Heart left ventricle (tissue), 16 donors: Measurements from ENCODE around the gene SHPK. TPM values are rescaled to one million over a fixed set of nuclear protein-coding genes. Genes with fewer than 3 reads are reported as not detected.

Experiments used
- ATAC-seq, 4 donors: fragments of 200-7000 bp; cut with Tn5 transposase; one replicate each; pipeline ENCODE4 v1.9.1; 2020 to 2022; ENCODE audit warnings: moderate library complexity in 4 of 4, mild to moderate bottlenecking in 3 of 4, moderate number of reproducible peaks in 1 of 4
- DNase-seq, 5 donors: peaks; one replicate each; pipeline ENCODE4 v3.0.0-alpha.2; 2020
- H3K27ac ChIP-seq, 12 donors: fragments of 200-600 bp; sonication (generic) in 4 of 12; one replicate each; pipeline versions ENCODE4 v1.5.0 to v1.8.0; 2016 to 2022; ENCODE audit warnings: mild to moderate bottlenecking in 2 of 12
- H3K27me3 ChIP-seq, 9 donors: fragments of 200-600 bp; sonication (generic) in 2 of 9; one replicate each; pipeline versions ENCODE4 v1.5.1 to v1.8.0; 2016 to 2022; ENCODE audit warnings: mild to moderate bottlenecking in 3 of 9
- H3K36me3 ChIP-seq, 9 donors: fragments of 200-600 bp; sonication (generic) in 2 of 9; one replicate each; pipeline versions ENCODE4 v1.5.0 to v1.8.0; 2018 to 2022; ENCODE audit warnings: mild to moderate bottlenecking in 2 of 9
- H3K4me1 ChIP-seq, 12 donors: fragments of 200-600 bp; sonication (generic) in 4 of 12; one replicate each; pipeline versions ENCODE4 v1.5.0 to v1.8.0; 2016 to 2022; ENCODE audit warnings: mild to moderate bottlenecking in 3 of 12
- H3K4me3 ChIP-seq, 12 donors: fragments of 200-600 bp; sonication (generic) in 4 of 12; one replicate each; pipeline versions ENCODE4 v1.5.0 to v1.8.0; 2017 to 2022; ENCODE audit warnings: mild to moderate bottlenecking in 9 of 12, moderate library complexity in 4 of 12
- H3K9me3 ChIP-seq, 12 donors: fragments of 200-600 bp; sonication (generic) in 4 of 12; one replicate each; pipeline versions ENCODE4 v1.5.0 to v1.8.0; 2016 to 2022; ENCODE audit warnings: mild to moderate bottlenecking in 1 of 12
- POLR2A ChIP-seq, 2 donors: fragments of 450-650 bp; IDR thresholded peaks; one replicate each; pipeline ENCODE4 v1.6.1; 2017; ENCODE audit warnings: antibody characterized with exemption in 2 of 2, mild to moderate bottlenecking in 2 of 2, moderate library complexity in 2 of 2
- WGBS, 4 donors: extraction: QIAGEN DNeasy Blood & Tissue Kit in 2 of 4; methylation state at CpG; one replicate each; pipeline versions ENCODE4 v1.1.5 to v1.1.7; 2013 to 2018; 5-methylcytosine and 5-hydroxymethylcytosine counted together
- intact Hi-C, 10 donors: fragments of 100-400 bp; cut with DNase I; formaldehyde crosslinking; loops; one replicate each; pipeline versions ENCODE4 v1.11.1 to v1.14.2; 2022
- polyA plus RNA-seq, 2 donors: library from polyadenylated mRNA; stranded (reverse); fragments of 200-250 nt; gene quantifications; one replicate each; pipeline ENCODE4 v1.2.3, GENCODE V29; 2013
- total RNA-seq, 9 donors: library from RNA; depleted of rRNA in 2 of 9; stranded (reverse); fragments of >200 nt in 2 of 9; fragmentation: NEBNext Ultra II Directional in 3 of 9; extraction: Animal tissue kit (Norgen Biotek cat#: 25700) in 3 of 9; gene quantifications; one replicate each; pipeline versions ENCODE4 v1.1.0 to v1.2.4, GENCODE V29; 2016 to 2023
- TF ChIP-seq, protein P1 (sequence below), 12 donors: fragments of 200-600 bp; sonication (generic) in 4 of 12; IDR thresholded peaks; one replicate each; pipeline versions ENCODE4 v1.5.0 to v1.8.0; 2018 to 2022; ENCODE audit warnings: antibody characterized with exemption in 12 of 12, mild to moderate bottlenecking in 5 of 12
- donor health status: ischemic (EF 13 %, LVEDD 7.1; RV severe dilation, severe dysfunction).
- donor health status: healthy with polysubstance abuse.
- donor health status: DM: no; HTN: yes; CAD: no.
- donor health status: DM: no; HTN: no; CAD: no.
- donor health status: ischemic (EF 25% LVEDD 6.9; RV normal size, moderate dysfunction).
- donor health status: ischemic (EF 25% LVEDD 5.7; RV mildly dilated, moderate dysfunction).
- donor health status: healthy.
- donor health status: DM: yes; HTN: yes; CAD: no.
- donor health status: ischemic (EF 35%, LVEDD 5.7; RV mildly dilated, moderate dysfunction).
- donor health status: nonischemic (EF 11% LVEDD 7.7; RV severe dilation, severe dysfunction).
- donor health status: DM: yes; HTN: yes; CAD: no.
- donor health status: PGD.
- donor health status: ischemic (EF 29% LVEDD 5.4; RV normal size, mild dysfunction).
- donor health status: nonischemic (EF 23%, LVEDD 6.1; RV moderate dilation, normal function).

The SHPK gene
- total and polyA plus RNA-seq, 11 donors = 2.5 to 7.3 (median 3.6) TPM

DNA sequence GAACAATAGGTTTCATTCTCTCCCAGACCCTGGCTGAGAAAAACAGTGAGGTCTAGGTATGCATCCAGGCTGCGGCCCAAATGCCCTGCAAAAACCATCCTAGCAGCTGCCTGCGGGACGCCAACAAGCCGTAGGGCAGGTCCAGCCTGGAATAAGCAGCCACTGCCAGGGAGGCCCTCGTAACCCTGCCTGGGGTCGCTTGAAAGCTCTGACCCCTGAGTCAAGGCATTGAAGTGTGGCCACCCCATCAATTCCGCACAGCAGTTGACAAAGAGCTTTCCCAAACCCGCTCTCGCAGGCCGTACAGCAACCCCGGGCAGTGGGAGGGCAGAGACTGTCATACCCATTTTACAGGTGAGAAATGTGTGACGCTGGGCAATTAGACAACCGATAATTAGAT is 38.0 kb downstream of the SHPK start:
- ATAC-seq (no peak), DNase-seq (no peak)
- 87 to 90% (median 89%) methylated on average over 13 of the region's 13 CpGs for WGBS, 4 donors
- peaks cover 0 to 16% (median 5%) of the 10 kb centered on the region in 9 donors for H3K36me3 ChIP-seq
- TF ChIP-seq POLR2A (IDR thresholded peaks at IDR 0.05) = no peak
- TF ChIP-seq, protein P1, sequence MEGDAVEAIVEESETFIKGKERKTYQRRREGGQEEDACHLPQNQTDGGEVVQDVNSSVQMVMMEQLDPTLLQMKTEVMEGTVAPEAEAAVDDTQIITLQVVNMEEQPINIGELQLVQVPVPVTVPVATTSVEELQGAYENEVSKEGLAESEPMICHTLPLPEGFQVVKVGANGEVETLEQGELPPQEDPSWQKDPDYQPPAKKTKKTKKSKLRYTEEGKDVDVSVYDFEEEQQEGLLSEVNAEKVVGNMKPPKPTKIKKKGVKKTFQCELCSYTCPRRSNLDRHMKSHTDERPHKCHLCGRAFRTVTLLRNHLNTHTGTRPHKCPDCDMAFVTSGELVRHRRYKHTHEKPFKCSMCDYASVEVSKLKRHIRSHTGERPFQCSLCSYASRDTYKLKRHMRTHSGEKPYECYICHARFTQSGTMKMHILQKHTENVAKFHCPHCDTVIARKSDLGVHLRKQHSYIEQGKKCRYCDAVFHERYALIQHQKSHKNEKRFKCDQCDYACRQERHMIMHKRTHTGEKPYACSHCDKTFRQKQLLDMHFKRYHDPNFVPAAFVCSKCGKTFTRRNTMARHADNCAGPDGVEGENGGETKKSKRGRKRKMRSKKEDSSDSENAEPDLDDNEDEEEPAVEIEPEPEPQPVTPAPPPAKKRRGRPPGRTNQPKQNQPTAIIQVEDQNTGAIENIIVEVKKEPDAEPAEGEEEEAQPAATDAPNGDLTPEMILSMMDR (IDR thresholded peaks at IDR 0.05) = no peak
- H3K9me3 ChIP-seq = no peaks in the 10 kb centered on the region
- H3K4me1 ChIP-seq = peaks cover 0 to 20% (median 6%) of the 10 kb centered on the region in 12 donors
- H3K27ac ChIP-seq = no peak overlapping the region
- no peak overlapping the region for H3K4me3 ChIP-seq
- no peaks in the 10 kb centered on the region for H3K27me3 ChIP-seq
- intact Hi-C loops = no loop called here

DNA sequence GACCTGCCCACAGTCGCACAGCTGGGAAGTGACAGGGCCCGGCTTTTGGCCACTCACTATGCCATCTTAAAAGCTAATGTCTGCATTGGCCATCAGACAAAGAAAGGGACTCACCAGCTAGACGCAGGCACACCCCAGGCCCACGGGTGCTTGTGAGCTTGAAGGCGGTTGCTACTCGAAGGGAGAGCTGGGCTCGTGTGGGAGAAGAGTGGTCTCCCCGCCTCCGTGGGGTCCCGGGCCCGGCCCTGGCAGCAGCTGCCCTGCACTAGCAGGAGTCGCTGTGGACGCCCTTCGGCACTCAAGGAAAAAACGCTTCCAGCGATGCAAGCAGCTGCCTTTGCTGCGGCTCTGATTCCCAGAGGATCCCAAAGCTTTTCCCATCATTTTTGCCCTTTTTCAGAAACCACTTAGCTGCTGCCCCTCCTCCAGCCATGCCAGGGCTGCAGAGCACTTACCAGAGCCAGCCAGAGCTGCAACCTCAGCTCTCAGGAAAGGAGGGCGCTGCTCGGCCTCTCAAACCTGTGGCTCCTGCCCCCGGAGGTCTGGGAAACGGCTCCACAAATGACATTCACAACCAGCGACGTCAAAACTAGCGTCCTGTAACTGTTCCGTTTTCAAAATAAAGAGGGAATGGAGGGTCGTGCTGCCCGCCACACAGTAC is 39.1 kb downstream of the SHPK start:
- TF ChIP-seq POLR2A (IDR thresholded peaks at IDR 0.05) = no peak
- TF ChIP-seq, protein P1 (IDR thresholded peaks at IDR 0.05) = no peak
- no peaks in the 10 kb centered on the region for H3K9me3 ChIP-seq
- WGBS, 4 donors = 91 to 92% (median 91%) methylated on average over 24 to 27 of the region's 27 CpGs
- H3K27ac ChIP-seq = no peak overlapping the region
- H3K4me3 ChIP-seq = no peak overlapping the region
- H3K27me3 ChIP-seq = no peaks in the 10 kb centered on the region
- intact Hi-C loops = no loop called here
- H3K36me3 ChIP-seq = peaks cover 0 to 11% (median 6%) of the 10 kb centered on the region in 9 donors
- ATAC-seq = no peak
- H3K4me1 ChIP-seq = peaks cover 0 to 20% (median 6%) of the 10 kb centered on the region in 12 donors
- no peak for DNase-seq

DNA sequence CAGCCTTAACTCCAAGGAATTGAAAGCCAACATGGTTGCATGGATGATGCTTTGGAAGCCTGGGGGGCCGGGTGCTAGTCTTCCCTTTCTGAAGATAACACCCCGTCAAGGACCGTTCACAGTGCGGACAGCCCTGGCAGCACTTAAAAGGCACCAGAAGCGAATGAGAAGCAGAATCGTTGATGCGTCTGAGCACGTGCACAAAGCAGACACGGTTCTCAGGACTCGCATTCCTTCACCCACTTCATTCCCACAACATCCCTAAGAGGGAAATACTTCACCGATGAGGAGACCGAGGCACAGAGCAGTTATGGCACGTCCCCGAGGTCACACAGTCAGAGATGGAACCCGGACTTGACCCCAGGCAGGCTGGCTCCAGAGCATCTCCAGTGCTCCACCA is 41.1 kb downstream of the SHPK start:
- 63 to 75% (median 69%) methylated on average over 13 to 15 of the region's 15 CpGs for WGBS, 4 donors
- ATAC-seq = no peak
- intact Hi-C loops = loop anchor here in 1 of 10 donors (5.0 kb wide), 1 partner anchor 53 kb away; no protein-coding TSS in a partner anchor
- DNase-seq = no peak
- H3K4me3 ChIP-seq = no peak overlapping the region
- peaks cover 0 to 30% (median 19%) of the 10 kb centered on the region in 9 donors for H3K36me3 ChIP-seq
- no peaks in the 10 kb centered on the region for H3K27me3 ChIP-seq
- peak overlapping the region in 3 of 12 donors; percentile 13 to 61 (median 54) for H3K27ac ChIP-seq
- H3K4me1 ChIP-seq = peaks cover 0 to 20% (median 6%) of the 10 kb centered on the region in 12 donors
- H3K9me3 ChIP-seq = no peaks in the 10 kb centered on the region
- TF ChIP-seq, protein P1 (IDR thresholded peaks at IDR 0.05) = no peak
- no peak for TF ChIP-seq POLR2A (IDR thresholded peaks at IDR 0.05)

DNA sequence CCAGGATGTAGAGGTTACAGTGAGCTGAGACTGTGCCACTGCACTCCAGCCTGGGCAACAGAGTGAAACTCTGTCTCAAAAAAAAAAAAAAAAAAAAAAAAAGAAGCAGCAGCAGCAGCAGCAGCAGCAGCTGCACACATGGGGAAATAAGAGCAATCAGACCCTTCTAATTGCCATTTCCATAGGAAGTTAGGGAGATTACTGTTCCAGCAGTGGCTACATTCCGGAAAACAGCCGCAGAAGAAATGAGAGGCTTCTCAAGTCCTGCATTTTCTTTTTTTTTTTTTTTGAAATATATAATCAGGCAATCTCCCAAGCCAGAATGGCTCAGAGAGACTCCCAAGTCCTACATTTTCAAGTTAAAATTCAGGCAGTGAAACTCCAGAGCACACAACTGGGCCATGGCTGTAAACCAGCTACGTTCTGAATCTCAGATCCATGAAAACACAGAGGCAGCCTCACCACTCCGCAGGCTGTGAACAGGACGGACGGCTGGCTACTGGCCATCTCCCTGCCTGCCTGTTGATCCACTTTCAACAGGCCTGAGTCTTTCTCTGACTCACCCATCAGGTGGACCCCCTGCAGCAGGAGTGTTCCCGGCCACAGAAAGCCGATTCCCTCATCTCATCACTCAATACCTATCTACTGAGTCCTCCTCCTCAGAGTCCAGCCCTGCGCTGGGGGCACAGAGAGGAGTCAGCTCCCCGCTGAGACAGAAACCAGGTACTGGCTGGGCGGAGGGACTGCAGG is 41.8 kb downstream of the SHPK start:
- H3K4me3 ChIP-seq = no peak overlapping the region
- no peaks in the 10 kb centered on the region for H3K27me3 ChIP-seq
- peaks cover 0 to 20% (median 6%) of the 10 kb centered on the region in 12 donors for H3K4me1 ChIP-seq
- H3K27ac ChIP-seq = peak overlapping the region in 9 of 12 donors; percentile 1 to 61 (median 32)
- no peaks in the 10 kb centered on the region for H3K9me3 ChIP-seq
- TF ChIP-seq, protein P1 (IDR thresholded peaks at IDR 0.05) = no peak
- no peak for TF ChIP-seq POLR2A (IDR thresholded peaks at IDR 0.05)
- intact Hi-C loops = loop anchor here in 1 of 10 donors (5.0 kb wide), 1 partner anchor 52 kb away; no protein-coding TSS in a partner anchor
- 35 to 53% (median 45%) methylated on average over 11 of the region's 11 CpGs for WGBS, 4 donors
- ATAC-seq (peak in 3 of 4 donors; percentile 31 to 78 (median 69)), DNase-seq (peak in 3 of 5 donors; percentile 3 to 62 (median 42))
- H3K36me3 ChIP-seq = peaks cover 0 to 37% (median 26%) of the 10 kb centered on the region in 9 donors
